Cardiac septum (tissue), 1 donor: Measurements from ENCODE around the gene GLCE. TPM values are rescaled to one million over a fixed set of nuclear protein-coding genes. Genes with fewer than 3 reads are reported as not detected.

Experiments
- DNase-seq: peaks from one replicate; pipeline ENCODE4 v3.0.0-alpha.2; 2020; ENCODE audit warnings: low spot score
- intact Hi-C: fragments of 100-400 bp; cut with DNase I; formaldehyde crosslinking; loops from one replicate; pipeline ENCODE4 v1.14.0; 2022
- total RNA-seq: library from RNA; stranded (reverse); fragmentation: NEBNext Ultra II Directional; extraction: Animal tissue kit (Norgen Biotek cat#: 25700); gene quantifications from one replicate; pipeline ENCODE4 v1.2.1, GENCODE V29; 2021
- donor health status: DM: no; HTN: no; CAD: no.

GLCE gene
- total RNA-seq, 1 donor from 2014 or later = 6.2 TPM

- DNase-seq = no peak
- intact Hi-C loops = no loop called here
These were observed 28.7 kb downstream of the GLCE start for GRCh38 chr15:69189157-69189556.

- intact Hi-C loops = no loop called here
- DNase-seq = no peak
These were observed 29.7 kb downstream of the GLCE start for GRCh38 chr15:69190091-69190490.

- intact Hi-C loops = no loop called here
These were observed 30.1 kb downstream of the GLCE start for GRCh38 chr15:69190504-69190903.

GRCh38 chr15:69194025-69194827 is 33.8 kb downstream of the GLCE start:
- intact Hi-C loops = no loop called here
- DNase-seq = no peak

More at GRCh38 chr15:69190504-69190903, 30.1 kb downstream of the GLCE start:
- no peak for DNase-seq

- DNase-seq = no peak
- intact Hi-C loops = no loop called here
These were observed 34.4 kb downstream of the GLCE start for GRCh38 chr15:69194854-69195253.

- intact Hi-C loops = no loop called here
- DNase-seq = no peak
These were observed 40.7 kb downstream of the GLCE start for GRCh38 chr15:69200832-69201745.

GRCh38 chr15:69206079-69206478 is 45.6 kb downstream of the GLCE start:
- intact Hi-C loops = no loop called here
- DNase-seq = no peak

GRCh38 chr15:69209661-69210060 is 49.2 kb downstream of the GLCE start:
- intact Hi-C loops = no loop called here
- DNase-seq = no peak

GRCh38 chr15:69210574-69210973 is 50.1 kb downstream of the GLCE start:
- intact Hi-C loops = no loop called here
- no peak for DNase-seq

- intact Hi-C loops = no loop called here
- DNase-seq = no peak
These were observed 53.4 kb downstream of the GLCE start for GRCh38 chr15:69213786-69214185.

- intact Hi-C loops = no loop called here
These were observed 55.0 kb downstream of the GLCE start for GRCh38 chr15:69215314-69216035.

GRCh38 chr15:69217381-69217780 is 56.9 kb downstream of the GLCE start:
- no peak for DNase-seq
- intact Hi-C loops = no loop called here

More at GRCh38 chr15:69215314-69216035, 55.0 kb downstream of the GLCE start:
- no peak for DNase-seq

GRCh38 chr15:69219690-69220089 is 59.3 kb downstream of the GLCE start:
- intact Hi-C loops = no loop called here
- no peak for DNase-seq

- intact Hi-C loops = no loop called here
- no peak for DNase-seq
These were observed 61.6 kb downstream of the GLCE start for GRCh38 chr15:69222002-69222474.

GRCh38 chr15:69223083-69223813 is 62.8 kb downstream of the GLCE start:
- no peak for DNase-seq
- intact Hi-C loops = no loop called here

GRCh38 chr15:69224383-69224782 is 63.9 kb downstream of the GLCE start:
- DNase-seq = no peak
- intact Hi-C loops = loop anchor here (2.0 kb wide), 1 partner anchor 166 kb away; no protein-coding TSS in a partner anchor

GRCh38 chr15:69225355-69226022 is 65.1 kb downstream of the GLCE start:
- intact Hi-C loops = loop anchor here (2.0 kb wide), 1 partner anchor 167 kb away; no protein-coding TSS in a partner anchor
- DNase-seq = no peak

- intact Hi-C loops = no loop called here
- no peak for DNase-seq
These were observed 65.6 kb downstream of the GLCE start for GRCh38 chr15:69226023-69226355.

- no peak for DNase-seq
- intact Hi-C loops = no loop called here
These were observed 71.7 kb downstream of the GLCE start for GRCh38 chr15:69232144-69232543.
